ENCODE data around the gene TMEM138. TPM values are rescaled to one million over a fixed set of nuclear protein-coding genes. Genes with fewer than 3 reads are reported as not detected.

The TMEM138 gene
- total RNA-seq, 1 donor from 2014 or later, result 23.3 TPM

DNA sequence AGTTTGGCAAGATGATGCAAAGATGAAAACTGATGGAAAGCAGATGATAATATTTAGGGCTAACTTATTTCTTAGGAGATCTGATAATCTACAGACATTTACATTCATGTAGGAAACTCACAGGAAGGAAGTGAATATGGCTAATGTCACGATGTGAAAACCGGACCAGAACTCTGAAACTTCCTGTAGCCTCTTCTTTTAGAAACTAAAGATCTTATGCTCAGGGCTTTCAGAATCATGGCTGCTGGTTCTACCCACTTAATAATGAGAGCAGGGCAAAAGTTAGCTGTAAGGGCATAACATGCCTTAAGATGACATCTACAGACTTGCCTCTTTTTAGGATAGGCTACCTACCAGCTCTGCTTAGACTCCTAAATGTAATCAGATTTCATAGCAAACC is 52.4 kb downstream of the TMEM138 start:
- Mint-ChIP-seq H3K27me3 (ENCODE audit: unreplicated experiment) (no peaks in the 10 kb centered on the region), H3K36me3 (ENCODE audit: unreplicated experiment) (no peaks in the 10 kb centered on the region), H3K9me3 (ENCODE audit: unreplicated experiment) (no peaks in the 10 kb centered on the region), H3K4me3 (ENCODE audit: unreplicated experiment) (no peak overlapping the region), H3K27ac (ENCODE audit: unreplicated experiment) (no peak overlapping the region), H3K4me1 (ENCODE audit: low read depth, unreplicated experiment) (no peaks in the 10 kb centered on the region)
- DNase-seq, result no peak
- TF ChIP-seq, protein P1, sequence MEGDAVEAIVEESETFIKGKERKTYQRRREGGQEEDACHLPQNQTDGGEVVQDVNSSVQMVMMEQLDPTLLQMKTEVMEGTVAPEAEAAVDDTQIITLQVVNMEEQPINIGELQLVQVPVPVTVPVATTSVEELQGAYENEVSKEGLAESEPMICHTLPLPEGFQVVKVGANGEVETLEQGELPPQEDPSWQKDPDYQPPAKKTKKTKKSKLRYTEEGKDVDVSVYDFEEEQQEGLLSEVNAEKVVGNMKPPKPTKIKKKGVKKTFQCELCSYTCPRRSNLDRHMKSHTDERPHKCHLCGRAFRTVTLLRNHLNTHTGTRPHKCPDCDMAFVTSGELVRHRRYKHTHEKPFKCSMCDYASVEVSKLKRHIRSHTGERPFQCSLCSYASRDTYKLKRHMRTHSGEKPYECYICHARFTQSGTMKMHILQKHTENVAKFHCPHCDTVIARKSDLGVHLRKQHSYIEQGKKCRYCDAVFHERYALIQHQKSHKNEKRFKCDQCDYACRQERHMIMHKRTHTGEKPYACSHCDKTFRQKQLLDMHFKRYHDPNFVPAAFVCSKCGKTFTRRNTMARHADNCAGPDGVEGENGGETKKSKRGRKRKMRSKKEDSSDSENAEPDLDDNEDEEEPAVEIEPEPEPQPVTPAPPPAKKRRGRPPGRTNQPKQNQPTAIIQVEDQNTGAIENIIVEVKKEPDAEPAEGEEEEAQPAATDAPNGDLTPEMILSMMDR (IDR thresholded peaks at IDR 0.05; ENCODE audit: partially characterized antibody, unreplicated experiment), result no peak

DNA sequence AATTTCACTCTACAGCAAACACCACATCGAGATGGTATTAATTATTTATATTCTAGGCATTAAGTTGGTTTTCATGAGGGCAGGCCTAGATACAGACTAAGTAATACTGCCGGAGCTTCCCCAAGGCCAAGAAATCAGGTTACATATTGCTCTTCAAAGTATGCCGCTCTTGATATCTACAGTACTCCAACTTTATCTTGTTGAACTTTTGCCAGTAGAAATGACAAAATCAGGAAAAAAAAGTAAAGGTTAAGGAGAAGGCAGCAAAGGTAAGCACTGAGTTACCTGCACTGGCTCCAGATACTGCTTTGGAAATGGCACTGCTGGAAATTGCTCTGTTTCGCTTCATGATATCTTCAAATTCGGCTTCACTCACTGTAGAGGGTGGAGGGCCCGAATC is 53.2 kb downstream of the TMEM138 start:
- Mint-ChIP-seq H3K36me3 (ENCODE audit: unreplicated experiment) (no peaks in the 10 kb centered on the region), H3K27me3 (ENCODE audit: unreplicated experiment) (no peaks in the 10 kb centered on the region), H3K4me1 (ENCODE audit: low read depth, unreplicated experiment) (no peaks in the 10 kb centered on the region), H3K4me3 (ENCODE audit: unreplicated experiment) (no peak overlapping the region), H3K9me3 (ENCODE audit: unreplicated experiment) (no peaks in the 10 kb centered on the region), H3K27ac (ENCODE audit: unreplicated experiment) (no peak overlapping the region)
- no peak for DNase-seq
- TF ChIP-seq, protein P1 (IDR thresholded peaks at IDR 0.05; ENCODE audit: partially characterized antibody, unreplicated experiment), result no peak

DNA sequence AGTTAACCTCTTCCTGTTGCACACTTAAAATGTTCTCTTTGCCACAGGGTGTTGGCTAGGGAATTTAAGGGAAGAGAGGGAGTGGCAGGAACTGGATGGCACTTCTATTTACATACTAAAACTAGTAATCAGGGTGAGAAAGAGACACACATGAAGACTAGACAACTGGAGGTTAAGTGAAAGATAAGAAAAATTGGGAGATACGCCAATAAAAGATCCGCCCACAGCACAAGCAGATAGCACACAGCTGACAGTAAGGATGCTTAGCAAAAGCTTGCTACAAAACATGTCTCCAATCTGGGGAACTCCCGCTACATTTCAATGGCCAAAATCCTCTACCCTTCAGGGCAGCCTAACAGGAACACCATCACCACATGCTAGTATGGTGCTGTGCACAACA is 54.8 kb downstream of the TMEM138 start:
- TF ChIP-seq, protein P1 (IDR thresholded peaks at IDR 0.05; ENCODE audit: partially characterized antibody, unreplicated experiment), result no peak
- no peaks in the 10 kb centered on the region for H3K4me1 Mint-ChIP-seq (ENCODE audit: low read depth, unreplicated experiment)
- H3K4me3 Mint-ChIP-seq (ENCODE audit: unreplicated experiment), result no peak overlapping the region
- H3K9me3 Mint-ChIP-seq (ENCODE audit: unreplicated experiment), result no peaks in the 10 kb centered on the region
- H3K36me3 Mint-ChIP-seq (ENCODE audit: unreplicated experiment), result no peaks in the 10 kb centered on the region
- no peak for DNase-seq
- H3K27me3 Mint-ChIP-seq (ENCODE audit: unreplicated experiment), result peaks cover 2% of the 10 kb centered on the region
- no peak overlapping the region for H3K27ac Mint-ChIP-seq (ENCODE audit: unreplicated experiment)

DNA sequence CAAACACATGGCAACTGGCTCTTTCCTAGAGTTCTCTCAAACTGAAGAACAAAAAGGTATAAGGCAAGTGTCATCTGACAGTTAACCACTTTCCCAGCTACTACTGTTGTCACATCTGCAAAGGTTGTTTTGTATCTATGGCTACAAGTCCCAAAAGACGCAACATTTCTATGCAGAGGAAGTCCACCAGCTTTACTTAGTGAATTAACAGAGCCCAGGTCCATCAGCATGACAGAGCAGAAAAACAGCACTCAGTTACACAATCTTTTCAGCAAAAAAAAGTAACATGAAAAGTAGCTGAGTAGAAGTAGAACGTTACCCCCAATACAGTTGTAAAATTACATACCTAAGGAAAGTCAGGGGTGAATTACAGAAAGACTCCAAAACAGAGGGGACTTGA is 55.5 kb downstream of the TMEM138 start:
- no peak for DNase-seq
- TF ChIP-seq, protein P1 (IDR thresholded peaks at IDR 0.05; ENCODE audit: partially characterized antibody, unreplicated experiment), result no peak
- Mint-ChIP-seq H3K4me1 (ENCODE audit: low read depth, unreplicated experiment) (no peaks in the 10 kb centered on the region), H3K36me3 (ENCODE audit: unreplicated experiment) (no peaks in the 10 kb centered on the region), H3K4me3 (ENCODE audit: unreplicated experiment) (no peak overlapping the region), H3K27me3 (ENCODE audit: unreplicated experiment) (peaks cover 2% of the 10 kb centered on the region), H3K27ac (ENCODE audit: unreplicated experiment) (no peak overlapping the region), H3K9me3 (ENCODE audit: unreplicated experiment) (no peaks in the 10 kb centered on the region)

DNA sequence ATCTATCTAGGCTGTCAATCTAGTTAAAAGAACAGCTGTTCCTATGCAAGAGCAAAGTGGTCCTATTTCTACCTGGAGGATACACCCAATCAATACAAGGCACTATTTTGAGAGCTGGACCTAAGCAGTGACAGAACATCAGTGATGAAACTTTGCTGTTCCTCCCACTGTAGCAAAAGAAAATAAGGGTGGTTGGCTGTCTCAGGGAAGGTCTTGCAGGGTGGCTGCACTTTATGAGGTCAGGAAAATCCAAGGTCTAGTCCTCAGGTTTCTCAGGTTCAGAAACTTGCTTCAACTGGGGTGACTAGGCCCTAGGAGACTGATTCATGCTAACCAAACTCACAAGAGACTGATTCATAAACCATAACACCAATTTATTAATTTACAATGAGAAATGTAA is 56.0 kb downstream of the TMEM138 start:
- H3K36me3 Mint-ChIP-seq (ENCODE audit: unreplicated experiment), result no peaks in the 10 kb centered on the region
- TF ChIP-seq, protein P1 (IDR thresholded peaks at IDR 0.05; ENCODE audit: partially characterized antibody, unreplicated experiment), result no peak
- H3K27me3 Mint-ChIP-seq (ENCODE audit: unreplicated experiment), result peaks cover 2% of the 10 kb centered on the region
- no peak overlapping the region for H3K4me3 Mint-ChIP-seq (ENCODE audit: unreplicated experiment)
- no peaks in the 10 kb centered on the region for H3K4me1 Mint-ChIP-seq (ENCODE audit: low read depth, unreplicated experiment)
- H3K27ac Mint-ChIP-seq (ENCODE audit: unreplicated experiment), result no peak overlapping the region
- no peak for DNase-seq
- no peaks in the 10 kb centered on the region for H3K9me3 Mint-ChIP-seq (ENCODE audit: unreplicated experiment)

Other genes with a start within 250 kb of the TMEM138 start
- 27.1 TPM for gene VPS37C, start 200.9 kb upstream of the TMEM138 start, total RNA-seq (ENCODE audit: unreplicated experiment)
- not detected for gene PGA3, start 158.9 kb upstream of the TMEM138 start, total RNA-seq (ENCODE audit: unreplicated experiment)
- not detected for gene PGA4, start 140.0 kb upstream of the TMEM138 start, total RNA-seq (ENCODE audit: unreplicated experiment)
- gene PGA5, start 121.2 kb upstream of the TMEM138 start, total RNA-seq (ENCODE audit: unreplicated experiment), result not detected
- 27.3 TPM for gene VWCE, start 67.1 kb upstream of the TMEM138 start, total RNA-seq (ENCODE audit: unreplicated experiment)
- gene DDB1, start 29.3 kb upstream of the TMEM138 start, total RNA-seq (ENCODE audit: unreplicated experiment), result 259 TPM
- 59.6 TPM for gene TKFC, start 29.1 kb upstream of the TMEM138 start, total RNA-seq (ENCODE audit: unreplicated experiment)
- gene CYB561A3, start 492 bp upstream of the TMEM138 start, total RNA-seq (ENCODE audit: unreplicated experiment), result 20.6 TPM
- gene TMEM216, start 30.2 kb downstream of the TMEM138 start, total RNA-seq (ENCODE audit: unreplicated experiment), result 7.8 TPM
- 83.7 TPM for gene CPSF7, start 67.6 kb downstream of the TMEM138 start, total RNA-seq (ENCODE audit: unreplicated experiment)
- 43.2 TPM for gene SDHAF2, start 67.8 kb downstream of the TMEM138 start, total RNA-seq (ENCODE audit: unreplicated experiment)
- 8.2 TPM for gene LRRC10B, start 146.4 kb downstream of the TMEM138 start, total RNA-seq (ENCODE audit: unreplicated experiment)
- 93.6 TPM for gene SYT7, start 218.7 kb downstream of the TMEM138 start, total RNA-seq (ENCODE audit: unreplicated experiment)

Data from glutamatergic neuron (in vitro differentiated cells).